Trophoblast cell (in vitro differentiated cells and primary cell): ENCODE measurements around the gene KCNT1.

ENCODE experiments used
- DNase-seq, 2 donors: peaks; one replicate each; pipeline ENCODE4 v3.0.0-alpha.2; 2016
- H2AFZ ChIP-seq: 2 replicates; pipeline ENCODE4 v1.6.1; 2013; ENCODE audit warnings: low read length, moderate library complexity, mild to moderate bottlenecking; ENCODE audit not compliant: insufficient read depth, poor library complexity
- H2AK5ac ChIP-seq: 2 replicates; pipeline ENCODE4 v1.6.1; 2013; ENCODE audit warnings: mild to moderate bottlenecking, low read length
- H2BK120ac ChIP-seq: 2 replicates; pipeline ENCODE4 v1.6.1; 2013; ENCODE audit warnings: low read length, mild to moderate bottlenecking, moderate library complexity; ENCODE audit not compliant: insufficient read depth, poor library complexity
- H2BK12ac ChIP-seq: 2 replicates; pipeline ENCODE4 v1.6.1; 2013; ENCODE audit warnings: mild to moderate bottlenecking, low read length, moderate library complexity
- H2BK5ac ChIP-seq: 2 replicates; pipeline ENCODE4 v1.6.1; 2013; ENCODE audit warnings: low read length, low read depth, moderate library complexity, mild to moderate bottlenecking; ENCODE audit not compliant: poor library complexity
- H3K14ac ChIP-seq: 2 replicates; pipeline ENCODE4 v1.6.1; 2013; ENCODE audit warnings: mild to moderate bottlenecking, low read length
- H3K18ac ChIP-seq: 2 replicates; pipeline ENCODE4 v1.6.1; 2013; ENCODE audit warnings: mild to moderate bottlenecking, low read length
- H3K23ac ChIP-seq: 2 replicates; pipeline ENCODE4 v1.6.1; 2013; ENCODE audit warnings: low read length
- H3K27ac ChIP-seq: 2 replicates; pipeline ENCODE4 v1.5.1; 2013; ENCODE audit warnings: low read depth, mild to moderate bottlenecking, inconsistent platforms, low read length, moderate library complexity
- H3K27me3 ChIP-seq: 2 replicates; pipeline ENCODE4 v1.6.1; 2013; ENCODE audit warnings: inconsistent platforms, mild to moderate bottlenecking, low read length, moderate library complexity; ENCODE audit not compliant: insufficient read depth
- H3K36me3 ChIP-seq, 2 experiments: 1 replicate in 1 of 2; 2 replicates in 1 of 2; pipeline ENCODE4 v1.6.1; 2013; ENCODE audit warnings: low read length in 2 of 2, mild to moderate bottlenecking in 2 of 2, moderate library complexity in 1 of 2; ENCODE audit not compliant: insufficient read depth in 2 of 2, control insufficient read depth in 1 of 2
- H3K4ac ChIP-seq: 2 replicates; pipeline ENCODE4 v1.6.1; 2013; ENCODE audit warnings: low read depth, mild to moderate bottlenecking, low read length, moderate library complexity
- H3K4me1 ChIP-seq, 2 experiments: 1 replicate in 1 of 2; 2 replicates in 1 of 2; pipeline ENCODE4 v1.6.1; 2013; ENCODE audit warnings: low read length in 2 of 2, mild to moderate bottlenecking in 2 of 2, moderate library complexity in 1 of 2; ENCODE audit not compliant: insufficient read depth in 2 of 2, control insufficient read depth in 1 of 2
- H3K4me2 ChIP-seq: 2 replicates; pipeline ENCODE4 v1.6.1; 2013; ENCODE audit warnings: inconsistent platforms, mild to moderate bottlenecking, low read length, moderate library complexity
- H3K4me3 ChIP-seq: 2 replicates; pipeline ENCODE4 v1.5.1; 2013; ENCODE audit warnings: mild to moderate bottlenecking, low read depth, low read length, inconsistent platforms
- H3K79me1 ChIP-seq: one replicate; pipeline ENCODE4 v1.6.1; 2013; ENCODE audit warnings: low read length
- H3K79me2 ChIP-seq: 2 replicates; pipeline ENCODE4 v1.6.1; 2013; ENCODE audit warnings: low read length, mild to moderate bottlenecking; ENCODE audit not compliant: control insufficient read depth, insufficient read depth, poor library complexity
- H3K9ac ChIP-seq: 2 replicates; pipeline ENCODE4 v1.6.1; 2013; ENCODE audit warnings: mild to moderate bottlenecking, low read length
- H3K9me3 ChIP-seq: 2 replicates; pipeline ENCODE4 v1.6.1; 2013; ENCODE audit warnings: low read depth, mild to moderate bottlenecking, control low read depth, inconsistent platforms, low read length; ENCODE audit not compliant: insufficient read depth
- H4K12ac ChIP-seq: 2 replicates; pipeline ENCODE4 v1.6.1; 2013; ENCODE audit warnings: low read depth, mild to moderate bottlenecking, low read length, moderate library complexity
- H4K8ac ChIP-seq: 2 replicates; pipeline ENCODE4 v1.6.1; 2013; ENCODE audit warnings: low read depth, mild to moderate bottlenecking, low read length, moderate library complexity
- H4K91ac ChIP-seq: one replicate; pipeline ENCODE4 v1.6.1; 2013; ENCODE audit warnings: low read depth, mild to moderate bottlenecking, low read length, moderate library complexity
- WGBS: extraction: QIAGEN DNeasy Blood & Tissue Kit; methylation state at CpG from one replicate; pipeline ENCODE4 v1.1.7; 2013; ENCODE audit warnings: missing lambda C conversion rate; ENCODE audit not compliant: insufficient read length, insufficient coverage; ENCODE audit errors: extremely low coverage; 5-methylcytosine and 5-hydroxymethylcytosine counted together

Gene KCNT1

GRCh38 chr9:135786146-135786690 is 84.2 kb downstream of the KCNT1 start:
- Histone ChIP-seq H4K91ac (no peak overlapping the region), H3K4me1 (no peaks in the 10 kb centered on the region)

GRCh38 chr9:135787317-135787716 is 85.3 kb downstream of the KCNT1 start:
- H3K18ac ChIP-seq, result no peak overlapping the region
- no peaks in the 10 kb centered on the region for H3K36me3 ChIP-seq
- no peak overlapping the region for H2BK12ac ChIP-seq
- no peak overlapping the region for H3K23ac ChIP-seq
- H2BK5ac ChIP-seq, result no peak overlapping the region
- no peaks in the 10 kb centered on the region for H3K27me3 ChIP-seq
- H3K9me3 ChIP-seq, result peaks cover 7% of the 10 kb centered on the region
- no peaks in the 10 kb centered on the region for H3K4me1 ChIP-seq
- no peak overlapping the region for H2BK120ac ChIP-seq
- DNase-seq, result no peak
- H3K27ac ChIP-seq, result no peak overlapping the region
- WGBS, result no CpG with 5 or more reads among the region's 16 CpGs
- H2AK5ac ChIP-seq, result no peak overlapping the region
- H3K4me3 ChIP-seq, result no peak overlapping the region
- no peak overlapping the region for H4K91ac ChIP-seq
- no peak overlapping the region for H3K14ac ChIP-seq
- no peak overlapping the region for H2AFZ ChIP-seq
- no peaks in the 10 kb centered on the region for H3K79me2 ChIP-seq
- H3K79me1 ChIP-seq, result no peaks in the 10 kb centered on the region
- no peak overlapping the region for H3K9ac ChIP-seq
- no peak overlapping the region for H3K4ac ChIP-seq
- H3K4me2 ChIP-seq, result no peak overlapping the region
- no peak overlapping the region for H4K12ac ChIP-seq
- no peak overlapping the region for H4K8ac ChIP-seq

More at GRCh38 chr9:135786146-135786690, 84.2 kb downstream of the KCNT1 start:
- H3K9me3 ChIP-seq, result peaks cover 5% of the 10 kb centered on the region
- no peak overlapping the region for H2AFZ ChIP-seq
- no peak overlapping the region for H3K14ac ChIP-seq
- H3K27me3 ChIP-seq, result no peaks in the 10 kb centered on the region
- H2BK12ac ChIP-seq, result no peak overlapping the region
- no peak overlapping the region for H3K9ac ChIP-seq
- H3K4ac ChIP-seq, result no peak overlapping the region
- no peaks in the 10 kb centered on the region for H3K79me2 ChIP-seq
- H3K18ac ChIP-seq, result no peak overlapping the region
- no CpG with 5 or more reads among the region's 44 CpGs for WGBS
- H3K4me3 ChIP-seq, result no peak overlapping the region
- no peak overlapping the region for H2BK120ac ChIP-seq
- H2BK5ac ChIP-seq, result no peak overlapping the region
- H4K8ac ChIP-seq, result no peak overlapping the region
- no peaks in the 10 kb centered on the region for H3K36me3 ChIP-seq
- H3K79me1 ChIP-seq, result no peaks in the 10 kb centered on the region
- no peak for DNase-seq
- H3K27ac ChIP-seq, result no peak overlapping the region
- no peak overlapping the region for H3K23ac ChIP-seq
- no peak overlapping the region for H3K4me2 ChIP-seq
- no peak overlapping the region for H2AK5ac ChIP-seq
- H4K12ac ChIP-seq, result no peak overlapping the region

- H3K4ac ChIP-seq, result no peak overlapping the region
- H4K91ac ChIP-seq, result no peak overlapping the region
- H2AFZ ChIP-seq, result no peak overlapping the region
- H4K8ac ChIP-seq, result no peak overlapping the region
- H3K23ac ChIP-seq, result no peak overlapping the region
- no peak overlapping the region for H3K4me2 ChIP-seq
- H3K4me1 ChIP-seq, result no peaks in the 10 kb centered on the region
- no peak for DNase-seq
- H2BK12ac ChIP-seq, result no peak overlapping the region
- peak overlapping the region; percentile 15 for H3K4me3 ChIP-seq
- no peak overlapping the region for H3K9ac ChIP-seq
- H2AK5ac ChIP-seq, result no peak overlapping the region
- H3K79me1 ChIP-seq, result no peaks in the 10 kb centered on the region
- no peak overlapping the region for H4K12ac ChIP-seq
- no peaks in the 10 kb centered on the region for H3K36me3 ChIP-seq
- no peak overlapping the region for H2BK5ac ChIP-seq
- H3K27me3 ChIP-seq, result no peaks in the 10 kb centered on the region
- no peak overlapping the region for H3K18ac ChIP-seq
- no peak overlapping the region for H3K27ac ChIP-seq
- H3K14ac ChIP-seq, result no peak overlapping the region
- H3K79me2 ChIP-seq, result no peaks in the 10 kb centered on the region
- peaks cover 7% of the 10 kb centered on the region for H3K9me3 ChIP-seq
- no CpG with 5 or more reads among the region's 38 CpGs for WGBS
- H2BK120ac ChIP-seq, result no peak overlapping the region
Measured at GRCh38 chr9:135787776-135788575, 86.0 kb downstream of the KCNT1 start.

GRCh38 chr9:135788576-135789300 is 86.8 kb downstream of the KCNT1 start:
- H3K4me2 ChIP-seq, result no peak overlapping the region
- no peak overlapping the region for H3K27ac ChIP-seq
- H3K9me3 ChIP-seq, result peaks cover 7% of the 10 kb centered on the region
- H3K23ac ChIP-seq, result no peak overlapping the region
- no peak overlapping the region for H2BK5ac ChIP-seq
- H4K8ac ChIP-seq, result no peak overlapping the region
- DNase-seq, result no peak
- H3K9ac ChIP-seq, result no peak overlapping the region
- no peak overlapping the region for H4K91ac ChIP-seq
- no peak overlapping the region for H4K12ac ChIP-seq
- H2AFZ ChIP-seq, result no peak overlapping the region
- H2AK5ac ChIP-seq, result no peak overlapping the region
- H2BK120ac ChIP-seq, result no peak overlapping the region
- H3K36me3 ChIP-seq, result no peaks in the 10 kb centered on the region
- H2BK12ac ChIP-seq, result no peak overlapping the region
- H3K14ac ChIP-seq, result no peak overlapping the region
- no peak overlapping the region for H3K4ac ChIP-seq
- H3K27me3 ChIP-seq, result no peaks in the 10 kb centered on the region
- no peaks in the 10 kb centered on the region for H3K4me1 ChIP-seq
- H3K79me2 ChIP-seq, result no peaks in the 10 kb centered on the region
- H3K79me1 ChIP-seq, result no peaks in the 10 kb centered on the region
- no CpG with 5 or more reads among the region's 36 CpGs for WGBS
- peak overlapping the region; percentile 14 for H3K4me3 ChIP-seq
- H3K18ac ChIP-seq, result no peak overlapping the region
